ENCODE results near the gene VOPP1.
"Not testable (repeated sequence)": the region's sequence is repeated elsewhere in the genome, so short reads cannot be mapped to it uniquely, and the experiment has no call there.

VOPP1 gene, protein sequence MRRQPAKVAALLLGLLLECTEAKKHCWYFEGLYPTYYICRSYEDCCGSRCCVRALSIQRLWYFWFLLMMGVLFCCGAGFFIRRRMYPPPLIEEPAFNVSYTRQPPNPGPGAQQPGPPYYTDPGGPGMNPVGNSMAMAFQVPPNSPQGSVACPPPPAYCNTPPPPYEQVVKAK

DNA sequence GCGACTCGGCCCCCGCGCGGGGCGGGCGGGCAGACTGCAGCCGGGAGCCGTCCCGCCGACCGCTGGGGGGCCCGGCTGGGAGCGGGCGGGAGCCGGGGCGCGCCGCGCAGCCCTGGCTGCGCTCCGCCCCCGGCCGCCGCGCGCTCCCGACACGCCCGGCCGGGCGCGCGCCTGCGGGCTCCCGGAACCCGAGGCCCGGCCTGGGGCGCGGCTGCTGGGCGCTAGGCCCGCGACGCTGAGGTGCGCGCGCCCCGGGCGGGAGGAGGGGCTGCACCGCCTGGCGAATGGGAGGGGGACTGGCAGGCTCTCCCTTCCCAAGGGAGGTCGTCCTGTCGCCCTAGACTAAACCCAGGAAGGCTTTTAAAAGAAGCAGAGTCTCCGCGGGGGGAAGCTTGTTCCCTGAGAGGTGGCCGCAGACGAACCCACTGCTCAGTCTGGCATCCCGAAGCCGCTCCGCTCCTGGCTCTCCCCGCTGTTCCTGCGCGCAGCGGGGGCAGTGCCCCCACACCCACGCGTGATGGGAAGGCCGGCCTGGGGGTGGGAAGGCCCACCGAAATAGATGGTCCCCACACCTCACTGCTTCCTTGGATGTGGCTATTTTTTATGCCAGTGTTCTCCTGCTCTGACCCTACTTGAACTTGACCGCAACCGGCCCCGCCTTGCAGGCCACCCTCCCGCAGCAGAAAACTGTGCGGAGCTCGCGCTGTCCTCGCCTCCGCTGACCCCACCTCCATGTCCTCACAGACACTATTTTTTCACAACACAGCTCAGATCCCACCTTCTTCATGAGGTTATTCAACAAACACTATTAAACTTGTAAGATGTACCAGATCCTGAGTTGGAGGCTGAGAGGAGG, at the start of gene VOPP1:
Gene VOPP1 (minus strand): TSS at position 125 of the 856 bp plus-strand sequence. CDS start 178 bp downstream, outside the sequence.
- DNase-seq: no peak

DNA sequence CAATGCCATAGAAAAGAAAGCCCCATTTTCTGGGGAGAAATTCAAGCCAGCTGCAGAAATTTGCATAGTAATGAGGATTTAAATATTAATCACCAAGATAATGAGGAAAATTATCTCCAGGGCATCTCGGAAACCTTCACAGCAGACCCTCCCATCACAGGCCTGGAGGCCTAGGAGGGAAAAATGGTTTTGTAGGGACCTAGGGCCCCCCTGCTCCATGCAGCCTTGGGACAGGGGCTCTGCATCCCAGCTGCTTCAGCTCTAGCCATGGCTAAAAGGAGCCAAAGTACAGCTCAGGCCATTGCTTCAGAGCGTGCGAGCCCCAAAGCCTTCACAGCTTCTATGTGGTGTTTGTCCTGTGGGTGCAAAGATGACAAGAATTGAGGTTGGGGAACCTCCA, 46.6 kb upstream of the VOPP1 start:
- no peak for DNase-seq

DNA sequence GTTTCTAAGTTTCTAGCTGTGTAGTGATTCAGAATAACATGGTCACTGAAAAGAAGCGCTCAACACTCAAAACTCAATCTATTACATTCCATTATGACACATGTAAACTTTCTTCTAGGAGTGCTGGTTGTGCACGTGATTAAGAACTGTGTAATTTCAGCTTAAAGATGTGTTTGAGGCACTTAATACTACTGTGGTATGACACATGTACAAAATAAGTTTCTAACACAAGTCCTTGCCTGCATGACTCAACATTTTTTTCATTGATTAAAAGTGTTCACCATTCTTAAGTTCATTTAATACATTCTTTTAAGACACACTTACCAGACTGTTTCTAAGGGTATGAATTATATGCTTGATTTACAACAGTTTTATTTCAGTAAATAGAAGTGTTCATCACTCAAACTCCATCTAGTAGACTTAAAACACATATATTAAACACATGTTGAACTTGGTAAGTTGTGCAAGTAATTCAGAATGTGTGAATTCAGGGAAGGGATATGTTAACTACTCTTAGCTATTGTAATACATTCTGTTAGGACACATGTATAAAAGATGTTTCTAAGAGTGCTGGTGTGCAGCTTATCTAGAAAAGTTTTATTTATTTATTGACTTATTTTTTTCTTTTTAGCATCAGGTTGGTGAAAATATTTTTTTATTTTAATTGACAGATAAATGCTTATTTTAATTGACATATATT, 42.2 kb upstream of the VOPP1 start:
- not testable (repeated sequence) for DNase-seq

DNA sequence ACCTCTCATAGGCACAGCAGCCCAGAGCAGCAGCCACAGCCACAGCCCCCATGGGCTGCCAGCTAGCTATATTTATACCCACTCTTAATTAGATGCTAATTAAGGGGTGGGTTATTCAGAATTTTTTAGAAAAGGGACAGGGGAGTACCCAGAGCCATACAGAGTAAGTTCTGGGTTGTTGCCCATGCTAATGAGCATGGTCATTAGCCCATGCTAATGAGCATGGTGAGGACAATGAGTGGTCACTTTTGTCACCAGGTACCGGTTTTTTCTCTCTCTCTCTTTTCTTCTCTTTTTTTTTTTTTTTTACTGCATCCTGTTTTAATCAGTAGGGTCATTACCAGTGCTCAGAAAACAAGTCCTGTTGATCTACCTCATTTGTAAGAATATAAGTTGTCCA, 37.4 kb upstream of the VOPP1 start:
- not testable (repeated sequence) for DNase-seq

DNA sequence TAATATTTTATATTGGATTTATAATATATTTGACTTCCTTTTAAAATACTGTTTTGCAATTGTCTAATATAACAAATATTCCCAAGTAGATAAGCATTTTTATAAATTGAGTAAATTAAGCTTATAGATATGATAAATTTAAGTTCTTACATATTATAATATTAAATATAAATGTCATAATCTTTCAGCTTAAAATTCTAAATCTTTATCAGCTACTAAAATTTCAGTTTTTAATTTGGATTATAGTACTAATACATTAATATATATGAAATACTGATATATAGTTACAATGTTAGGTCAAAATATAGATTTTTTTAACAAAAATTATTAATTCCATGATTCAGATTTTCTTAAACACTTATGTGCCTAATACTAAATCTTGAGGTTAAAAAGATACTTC, 33.4 kb upstream of the VOPP1 start:
- DNase-seq: not testable (repeated sequence)

DNA sequence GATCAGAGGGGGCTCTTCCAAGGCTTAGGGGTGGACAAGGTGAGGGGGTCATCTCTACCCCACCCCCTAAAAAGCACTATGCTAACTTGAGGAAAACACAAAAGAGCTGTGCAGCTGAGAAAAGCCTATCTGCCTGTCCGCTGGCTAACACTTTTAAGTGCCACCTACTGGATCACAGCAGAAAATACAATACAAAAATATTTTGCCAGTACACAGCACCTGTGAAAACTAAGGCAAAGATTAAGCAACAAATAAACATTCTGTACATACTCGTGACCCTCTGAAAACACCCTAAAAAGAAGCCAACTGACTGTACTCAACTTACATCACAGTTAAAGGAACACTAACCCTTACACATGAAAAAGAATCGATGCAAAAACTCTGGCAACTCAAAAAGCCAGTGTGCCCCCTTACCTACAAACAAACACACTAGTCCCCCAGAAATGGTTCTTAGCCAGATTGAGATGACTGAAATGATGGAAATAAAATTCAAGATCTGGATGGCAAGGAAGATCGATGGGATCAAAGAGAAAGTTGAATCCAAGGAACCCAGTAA, 25.7 kb upstream of the VOPP1 start:
- not testable (repeated sequence) for DNase-seq

DNA sequence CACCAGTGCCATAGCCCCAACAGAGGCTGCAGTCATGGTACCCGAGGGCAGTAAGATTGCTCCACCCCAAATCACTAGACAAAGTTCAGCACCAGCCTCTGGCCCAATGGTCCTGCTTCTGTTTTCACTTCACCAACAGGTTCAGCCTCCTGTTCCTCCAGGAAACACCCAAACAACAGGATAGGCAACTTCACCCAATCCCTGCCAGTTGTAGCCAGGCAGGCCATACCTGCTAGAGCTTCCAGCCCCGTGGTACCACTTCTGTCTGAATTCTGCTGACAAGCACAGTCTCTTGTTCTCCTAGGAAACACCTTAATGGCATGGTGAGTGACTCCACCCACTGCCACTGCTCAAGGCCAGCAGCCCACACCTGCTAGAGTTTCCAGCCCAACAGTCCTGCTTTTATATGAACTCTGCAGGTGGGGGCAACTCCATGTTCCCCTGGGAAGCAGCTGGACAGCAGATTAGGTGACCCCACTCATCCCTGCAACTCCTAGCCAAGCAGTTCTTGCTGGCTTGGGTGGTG, 25.0 kb upstream of the VOPP1 start:
- DNase-seq: not testable (repeated sequence)

DNA sequence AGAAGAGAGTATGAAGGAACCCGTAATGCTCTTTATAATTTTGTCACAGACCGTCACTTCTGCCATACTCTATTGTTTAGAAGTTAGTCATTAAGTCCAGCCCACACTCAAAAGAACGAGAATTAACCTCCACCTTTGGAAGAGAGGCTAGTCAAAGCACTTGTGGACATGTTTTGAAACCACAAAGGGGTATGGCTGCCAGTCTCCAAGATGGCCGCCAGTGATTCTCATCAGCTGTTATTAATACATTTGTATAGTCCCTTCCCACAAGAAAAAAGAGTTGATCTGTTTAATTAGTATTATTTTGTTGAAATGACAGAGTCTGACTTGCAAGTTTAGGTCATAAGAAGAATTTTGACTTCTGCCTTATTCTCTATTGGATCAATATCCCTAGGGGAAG, 23.2 kb upstream of the VOPP1 start:
- DNase-seq: no peak

DNA sequence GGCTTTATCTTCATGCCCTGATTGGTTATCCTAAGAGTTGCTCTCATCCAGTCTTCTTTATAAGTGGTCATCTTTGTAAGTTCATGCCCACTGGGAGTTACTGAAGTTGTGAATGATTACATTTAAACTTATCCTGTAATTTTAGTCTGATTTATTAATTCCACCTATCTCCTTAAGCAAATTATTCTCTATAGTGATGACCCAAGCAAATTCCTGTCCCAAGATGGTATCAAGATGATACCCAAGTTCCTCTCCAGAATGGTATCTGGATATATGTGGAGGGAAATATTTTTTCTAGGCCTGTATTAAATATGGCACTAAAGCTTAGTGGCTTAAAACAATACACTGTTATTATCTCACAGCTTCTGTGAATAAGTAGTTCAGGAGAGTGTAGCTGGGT, 22.6 kb upstream of the VOPP1 start:
- no peak for DNase-seq

DNA sequence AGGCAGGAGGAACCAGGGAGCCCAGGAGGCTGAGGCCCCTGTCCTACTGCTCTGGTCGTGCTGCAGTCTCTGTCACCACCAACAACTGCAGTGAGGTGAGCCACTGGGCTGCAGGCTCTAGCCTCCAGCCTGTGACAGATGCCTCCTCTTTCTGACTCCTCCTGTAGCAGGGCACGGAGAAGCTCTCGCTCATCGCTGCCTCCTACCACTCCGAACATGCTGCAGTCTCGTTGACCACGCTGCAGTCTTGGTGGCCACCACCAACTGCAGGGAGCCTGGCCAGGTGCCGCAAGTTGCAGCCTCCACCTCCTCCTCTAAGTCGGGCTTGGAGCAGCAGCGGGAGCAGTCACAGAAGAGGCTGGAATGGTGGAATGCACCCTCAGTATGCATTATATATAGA, 22.1 kb upstream of the VOPP1 start:
- DNase-seq: no peak

DNA sequence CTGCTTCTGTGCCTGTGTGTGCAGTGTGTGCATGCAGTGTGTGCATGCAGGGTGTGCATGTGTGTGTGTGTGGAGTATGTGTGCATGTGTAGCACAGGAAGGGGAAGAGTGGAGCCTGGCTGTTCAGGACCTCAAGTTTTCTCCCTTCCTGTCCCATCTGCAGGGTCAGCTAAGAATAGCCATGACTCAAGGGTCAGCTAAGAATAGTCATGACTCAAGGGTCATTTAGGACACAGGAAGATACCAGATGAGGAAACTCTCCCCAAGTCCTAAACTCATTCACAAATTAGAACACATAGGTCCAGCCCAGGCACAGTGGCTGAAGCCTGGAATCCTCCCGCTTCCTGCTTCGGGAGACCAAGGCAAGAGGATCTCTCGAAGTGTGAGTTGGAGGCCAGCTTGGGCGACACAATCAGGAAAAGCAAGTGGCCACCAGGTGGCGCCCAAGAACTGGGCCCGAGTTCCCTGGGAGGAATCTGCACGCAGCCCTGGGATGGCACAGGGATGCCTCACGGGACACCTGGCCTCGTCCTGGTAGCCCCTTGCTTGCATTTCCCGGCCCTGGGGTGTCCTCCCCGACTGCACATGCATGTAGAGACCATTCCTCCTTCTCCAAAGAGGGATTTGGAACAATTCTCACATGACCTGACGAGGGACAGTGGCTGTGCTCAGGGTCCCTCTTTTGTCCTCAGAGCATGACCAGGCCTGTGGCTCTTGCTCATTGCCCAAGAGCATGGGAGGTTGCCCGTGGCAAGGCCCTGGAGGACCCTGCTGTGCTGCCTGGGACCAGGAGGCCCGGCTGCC, 21.4 kb upstream of the VOPP1 start:
- DNase-seq: no peak

DNA sequence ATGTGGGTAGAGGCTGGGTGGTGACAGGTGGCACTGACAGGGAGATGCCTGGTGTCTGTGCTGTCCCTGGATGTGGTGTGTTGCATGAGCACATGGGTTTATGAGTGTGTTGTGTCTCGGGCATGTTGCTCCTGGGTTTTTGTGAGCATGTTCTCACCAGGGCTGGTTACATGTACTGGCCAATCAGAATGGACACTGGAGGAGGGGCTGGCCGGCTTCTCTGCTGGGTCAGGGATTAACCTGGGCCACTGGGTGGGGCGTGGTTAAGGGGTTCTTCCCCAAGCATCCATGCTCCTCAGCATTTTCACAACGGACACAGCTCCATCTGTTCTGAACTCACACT, 20.8 kb upstream of the VOPP1 start:
- DNase-seq: no peak

DNA sequence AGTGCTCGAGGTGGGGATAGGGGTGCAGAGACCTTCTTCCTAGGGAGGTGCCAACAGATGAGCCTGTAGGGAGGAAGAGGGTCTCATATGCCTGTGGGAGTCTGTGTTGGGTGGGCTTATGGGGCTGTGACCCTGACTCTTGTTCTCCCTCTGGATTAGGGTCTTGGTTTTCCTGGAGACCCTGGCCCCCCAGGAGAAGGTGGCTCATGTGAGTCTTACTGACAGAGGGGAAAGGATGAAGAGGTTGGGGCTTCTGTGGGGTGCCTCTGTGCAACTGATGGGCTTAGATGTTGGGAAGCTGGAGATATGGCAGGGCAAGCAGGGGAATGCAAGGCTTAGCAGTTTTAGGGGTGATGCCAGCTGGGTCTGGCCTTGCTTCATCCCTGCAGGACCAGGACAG, 20.2 kb upstream of the VOPP1 start:
- no peak for DNase-seq

DNA sequence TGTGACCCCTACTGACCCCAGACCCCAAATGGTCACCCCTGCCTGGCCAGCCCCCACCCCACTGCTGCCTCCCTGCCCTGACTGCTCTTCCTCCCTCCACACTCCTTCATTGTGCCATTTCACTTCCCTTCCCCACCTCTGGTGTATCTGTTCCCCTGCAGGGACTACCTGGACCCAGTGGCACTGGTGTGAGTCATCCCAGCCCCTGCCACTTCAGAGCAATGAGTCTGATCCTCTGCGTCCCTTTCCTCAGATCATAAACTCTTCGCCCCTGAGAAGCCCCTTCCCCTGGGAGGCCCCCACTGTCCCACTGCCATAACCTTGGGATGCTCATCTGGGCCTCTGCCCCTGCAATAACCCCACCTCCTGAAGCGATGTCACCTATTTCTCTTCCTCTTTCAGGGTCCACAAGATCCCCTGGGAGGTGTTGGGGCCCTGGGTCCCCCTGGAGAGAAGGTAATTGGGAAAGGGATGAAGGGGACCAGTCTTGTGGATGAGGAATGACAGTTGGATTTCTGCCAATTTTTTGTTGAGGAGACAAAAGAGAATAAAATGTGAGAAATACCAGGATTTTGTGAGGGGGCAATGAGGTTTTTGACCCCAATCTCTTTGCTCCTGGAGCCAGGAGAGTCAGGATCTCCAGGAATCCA, 19.1 kb upstream of the VOPP1 start:
- no peak for DNase-seq

DNA sequence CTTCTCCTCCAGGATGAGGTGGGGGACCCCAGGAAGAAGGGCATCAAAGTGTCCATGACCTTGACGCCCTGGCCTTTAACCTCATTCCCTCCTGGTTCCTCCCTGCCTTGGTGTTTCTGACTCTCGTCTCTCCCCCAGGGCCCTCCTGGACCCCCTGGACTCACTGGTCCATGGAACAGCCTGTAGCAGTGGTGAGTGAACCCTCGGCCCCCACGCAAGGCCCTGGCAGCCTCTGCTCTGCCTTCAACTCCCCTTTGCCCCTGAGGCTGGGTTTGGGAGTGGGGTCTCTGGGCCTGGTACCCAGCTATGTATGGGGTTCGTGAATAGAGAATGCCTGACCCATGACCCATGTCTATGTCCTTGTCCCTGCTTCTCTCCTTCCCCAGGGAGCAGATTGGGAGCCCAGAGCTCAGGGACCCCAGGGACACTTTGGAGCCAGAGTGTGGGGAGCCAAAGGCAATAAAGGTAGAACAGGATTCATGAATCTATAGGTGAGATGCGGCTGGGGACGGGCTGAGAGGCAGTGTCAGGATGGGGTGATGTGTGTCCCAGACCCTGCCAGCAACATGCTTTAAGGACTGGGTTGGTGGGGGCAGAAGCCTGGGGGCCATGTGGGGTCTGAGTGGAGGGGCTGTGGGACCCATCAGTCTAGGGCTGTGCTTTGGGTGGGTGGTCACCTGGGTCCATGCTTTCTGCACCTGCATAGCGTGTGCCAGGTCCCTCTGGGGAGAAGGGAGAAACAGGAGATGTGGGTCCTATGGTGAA, 18.4 kb upstream of the VOPP1 start:
- DNase-seq: no peak

DNA sequence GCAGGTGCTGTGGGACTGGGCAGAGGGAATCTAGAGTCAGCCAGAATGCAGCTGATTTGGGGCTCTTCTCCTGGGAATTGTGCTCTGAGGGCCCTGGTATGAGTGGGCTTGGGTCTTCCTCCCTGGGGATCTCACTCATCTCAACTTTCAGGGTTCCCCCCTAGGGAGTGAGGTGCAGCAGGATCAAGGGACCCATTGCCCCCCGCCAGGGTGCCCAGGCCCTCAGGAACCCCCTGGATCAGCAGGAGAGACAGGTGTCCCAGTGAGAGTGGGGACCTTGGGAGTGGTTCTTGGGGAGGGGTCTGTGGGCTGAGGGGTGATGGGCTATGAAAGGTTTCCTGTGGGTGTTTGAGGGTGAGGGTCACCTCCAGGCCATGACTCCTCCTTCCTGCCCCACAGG, 17.6 kb upstream of the VOPP1 start:
- no peak for DNase-seq

DNA sequence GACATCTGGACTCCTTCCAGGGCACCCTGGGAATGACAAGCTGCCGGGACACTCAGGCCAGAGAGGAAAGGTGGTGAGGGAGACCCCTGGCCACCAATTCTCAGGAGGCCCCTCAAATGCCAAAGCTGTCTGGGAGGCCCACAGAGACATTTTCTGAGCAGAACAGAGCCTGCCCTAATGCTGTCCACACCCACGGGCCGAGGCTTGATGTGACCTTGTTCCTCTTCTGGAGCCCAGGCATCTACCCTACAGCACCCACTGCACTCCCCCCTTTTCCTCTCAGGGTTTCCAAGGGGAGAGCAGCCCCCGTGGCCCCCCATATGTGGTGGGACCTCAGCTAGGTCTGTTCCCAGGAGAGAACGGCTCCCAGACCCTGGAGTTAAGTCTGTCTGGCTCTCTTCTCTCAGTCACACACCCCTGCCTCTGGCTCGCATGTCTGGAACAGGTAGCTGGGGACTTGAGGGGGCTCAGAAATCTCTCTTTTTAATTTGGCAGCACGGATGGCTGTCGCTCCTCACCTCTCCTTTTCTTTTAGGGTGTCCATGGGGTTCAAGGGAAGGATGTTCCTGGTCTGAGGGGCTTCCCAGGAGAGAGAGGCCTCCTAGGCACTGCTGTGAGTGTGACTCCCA, 16.8 kb upstream of the VOPP1 start:
- no peak for DNase-seq

DNA sequence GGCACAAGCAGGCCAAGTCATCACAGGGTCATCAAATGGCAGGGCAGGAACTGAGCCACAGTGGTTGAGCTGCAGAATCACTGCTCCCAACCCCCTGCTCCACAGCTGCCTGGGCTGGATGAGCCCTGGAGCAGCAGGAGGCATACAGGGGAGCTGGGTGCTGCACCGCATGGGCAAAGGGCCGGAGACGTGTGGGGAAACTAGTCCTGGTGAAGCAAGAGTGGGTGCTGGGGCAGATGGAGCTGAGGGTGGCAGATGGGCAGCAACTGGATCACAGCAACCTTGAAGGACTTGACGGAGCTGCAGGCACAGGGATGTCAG, 16.0 kb upstream of the VOPP1 start:
- no peak for DNase-seq

DNA sequence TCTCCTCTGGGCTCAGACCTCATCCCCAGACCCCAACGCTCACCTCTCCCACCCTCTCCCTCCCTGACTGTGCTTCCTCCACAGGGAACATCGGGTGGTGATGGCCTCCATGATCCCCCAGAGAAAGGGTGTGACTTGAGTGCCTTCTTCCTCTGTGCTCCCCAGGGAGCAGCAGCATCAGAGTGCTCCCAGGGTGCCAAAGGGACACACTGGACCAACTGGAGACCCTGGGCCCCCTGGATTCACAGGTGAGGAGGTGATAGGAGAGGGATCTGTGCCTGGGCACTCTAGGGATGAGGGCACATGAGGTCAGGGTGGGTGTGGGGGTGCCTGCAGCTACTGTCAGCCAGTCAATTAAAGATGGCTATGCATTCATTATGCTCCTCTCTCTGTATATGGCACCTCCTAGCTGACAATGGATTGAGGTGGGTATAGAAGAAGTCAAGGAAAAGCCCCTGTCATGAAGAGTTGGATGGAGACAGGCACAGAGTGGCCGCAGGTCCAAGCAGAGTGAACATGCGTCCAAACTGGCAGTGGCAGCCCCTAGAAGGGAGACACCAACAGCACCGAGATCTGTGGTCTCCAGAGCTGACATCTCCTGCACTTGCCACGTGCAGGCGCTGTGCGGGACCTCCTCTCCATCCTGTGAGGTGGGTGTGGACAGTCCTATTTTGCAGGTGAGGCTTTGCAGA, 15.5 kb upstream of the VOPP1 start:
- no peak for DNase-seq

DNA sequence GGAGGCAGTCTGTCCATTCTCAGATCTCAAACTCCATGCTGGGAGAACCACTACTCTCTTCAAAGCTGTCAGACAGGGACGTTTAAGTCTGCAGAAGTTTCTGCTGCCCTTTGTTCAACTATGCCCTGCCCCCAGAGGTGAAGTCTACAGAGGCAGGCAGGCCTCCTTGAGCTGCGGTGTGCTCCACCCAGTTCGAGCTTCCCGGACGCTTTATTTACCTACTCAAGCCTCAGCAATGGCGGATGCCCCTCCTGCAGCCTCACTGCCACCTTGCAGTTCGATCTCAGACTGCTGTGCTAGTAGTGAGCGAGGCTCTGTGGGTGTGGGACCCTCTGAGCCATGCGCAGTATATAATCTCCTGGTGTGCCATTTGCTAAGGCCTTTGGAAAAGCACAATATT, 10.4 kb upstream of the VOPP1 start:
- not testable (repeated sequence) for DNase-seq
